GM19467 (cell line): ENCODE data around the gene DHRS7.
"Not testable (repeated sequence)": the region's sequence is repeated elsewhere in the genome, so short reads cannot be mapped to it uniquely, and the experiment has no call there.

Experiments used
- ATAC-seq: cut with Tn5 transposase; IDR thresholded peaks from one replicate; pipeline ENCODE4 v1.9.1; 2021; ENCODE audit warnings: mild to moderate bottlenecking, moderate library complexity; ENCODE audit not compliant: unreplicated experiment

The DHRS7 gene

GRCh38 chr14:60151715-60152114 lies 13.5 kb downstream of the DHRS7 start:
- ATAC-seq, result peak; percentile 84

GRCh38 chr14:60134702-60135101 lies 30.5 kb downstream of the DHRS7 start:
- no peak for ATAC-seq

GRCh38 chr14:60133487-60133886 lies 31.7 kb downstream of the DHRS7 start:
- ATAC-seq, result no peak

GRCh38 chr14:60125918-60126317 lies 39.3 kb downstream of the DHRS7 start:
- ATAC-seq, result no peak

- no peak for ATAC-seq
These were observed 49.0 kb downstream of the DHRS7 start for GRCh38 chr14:60116181-60116580.

GRCh38 chr14:60114881-60115280 lies 50.3 kb downstream of the DHRS7 start:
- ATAC-seq, result no peak

- no peak for ATAC-seq
These were observed 53.5 kb downstream of the DHRS7 start for GRCh38 chr14:60111732-60112131.

- no peak for ATAC-seq
These were observed 57.7 kb downstream of the DHRS7 start for GRCh38 chr14:60107477-60107876.

- no peak for ATAC-seq
These were observed 58.9 kb downstream of the DHRS7 start for GRCh38 chr14:60106339-60106738.

- ATAC-seq, result no peak
These were observed 62.8 kb downstream of the DHRS7 start for GRCh38 chr14:60102389-60102788.

GRCh38 chr14:60101786-60102185 lies 63.4 kb downstream of the DHRS7 start:
- no peak for ATAC-seq

GRCh38 chr14:60099855-60100254 lies 65.3 kb downstream of the DHRS7 start:
- not testable (repeated sequence) for ATAC-seq

- ATAC-seq, result no peak
These were observed 67.2 kb downstream of the DHRS7 start for GRCh38 chr14:60097974-60098373.

GRCh38 chr14:60095781-60096450 lies 69.3 kb downstream of the DHRS7 start:
- no peak for ATAC-seq

- ATAC-seq, result no peak
These were observed 70.0 kb downstream of the DHRS7 start for GRCh38 chr14:60095231-60095630.

GRCh38 chr14:60094306-60094897 lies 70.8 kb downstream of the DHRS7 start:
- ATAC-seq, result no peak
